Neural cell (in vitro differentiated cells): ENCODE results near the gene DYNLT5. TPM values are rescaled to one million over a fixed set of nuclear protein-coding genes. Genes with fewer than 3 reads are reported as not detected.
"Not testable (repeated sequence)": the region's sequence is repeated elsewhere in the genome, so short reads cannot be mapped to it uniquely, and the experiment has no call there.

Experiments
- H2AFZ ChIP-seq: fragments of 200-600, 300-800 bp; sonication (generic), shearing (Covaris generic); 2 replicates; pipeline ENCODE4 v1.6.0; 2014; ENCODE audit warnings: low read depth, mild to moderate bottlenecking, antibody characterized with exemption, low read length, moderate library complexity
- H3F3A ChIP-seq: fragments of 200-600 bp; shearing (Covaris generic); 2 replicates; pipeline ENCODE4 v1.6.1; 2016; ENCODE audit warnings: mild to moderate bottlenecking, moderate library complexity, mixed read lengths, antibody characterized with exemption, low read length; ENCODE audit not compliant: insufficient read depth, poor library complexity, severe bottlenecking
- H3K27ac ChIP-seq: fragments of 200-600, 300-800 bp; sonication (generic), shearing (Covaris generic); 2 replicates; pipeline ENCODE4 v1.5.1; 2014; ENCODE audit warnings: mild to moderate bottlenecking, low read length, moderate library complexity
- H3K27me3 ChIP-seq: fragments of 300-800, 200-600 bp; sonication (generic), shearing (Covaris generic); 2 replicates; pipeline ENCODE4 v1.6.0; 2014; ENCODE audit warnings: mild to moderate bottlenecking, low read depth, low read length, moderate library complexity; ENCODE audit not compliant: insufficient read depth
- H3K36me3 ChIP-seq: fragments of 300-800, 200-600 bp; sonication (generic), shearing (Covaris generic); 2 replicates; pipeline ENCODE4 v1.5.1; 2014; ENCODE audit warnings: mild to moderate bottlenecking, antibody characterized with exemption, low read length, moderate library complexity; ENCODE audit not compliant: insufficient read depth
- H3K4me2 ChIP-seq: fragments of 300-800, 200-600 bp; sonication (generic), shearing (Covaris generic); 2 replicates; pipeline ENCODE4 v1.6.0; 2014; ENCODE audit warnings: mild to moderate bottlenecking, low read length
- H3K4me3 ChIP-seq: fragments of 300-800, 200-600 bp; sonication (generic), shearing (Covaris generic); 2 replicates; pipeline ENCODE4 v1.5.1; 2014; ENCODE audit warnings: mild to moderate bottlenecking, low read length, moderate library complexity
- H3K79me2 ChIP-seq: fragments of 200-600 bp; shearing (Covaris generic); replicated peaks from 2 replicates; pipeline ENCODE4 v1.6.0; 2014; ENCODE audit warnings: mild to moderate bottlenecking, low read length, moderate library complexity; ENCODE audit not compliant: insufficient read depth
- H3K9ac ChIP-seq: fragments of 300-800, 200-600 bp; sonication (generic), shearing (Covaris generic); 2 replicates; pipeline ENCODE4 v1.6.1; 2016; ENCODE audit warnings: mild to moderate bottlenecking, low read length, mixed read lengths
- H3K9me2 ChIP-seq: fragments of 200-600 bp; shearing (Covaris generic); 2 replicates; pipeline ENCODE4 v1.6.1; 2016; ENCODE audit warnings: mild to moderate bottlenecking, low read length, mixed read lengths; ENCODE audit not compliant: insufficient read depth
- H3K9me3 ChIP-seq: fragments of 200-600, 300-800 bp; sonication (generic), shearing (Covaris generic); 2 replicates; pipeline ENCODE4 v1.6.1; 2016; ENCODE audit warnings: mild to moderate bottlenecking, mixed run types, low read length, moderate library complexity, mixed read lengths
- H4K20me1 ChIP-seq: fragments of 200-600 bp; shearing (Covaris generic); 2 replicates; pipeline ENCODE4 v1.6.1; 2016; ENCODE audit warnings: mild to moderate bottlenecking, mixed run types; ENCODE audit not compliant: insufficient read depth
- CTCF ChIP-seq: fragments of 450-650 bp; IDR thresholded peaks from 2 replicates; pipeline ENCODE4 v1.5.1; 2014; ENCODE audit warnings: antibody characterized with exemption, mild to moderate bottlenecking, moderate library complexity; ENCODE audit not compliant: poor library complexity, severe bottlenecking
- EP300 ChIP-seq: fragments of 450-650 bp; conservative IDR thresholded peaks from 2 replicates; pipeline ENCODE4 v1.6.1; 2014; ENCODE audit warnings: antibody characterized with exemption, mild to moderate bottlenecking, moderate library complexity; ENCODE audit not compliant: poor library complexity, severe bottlenecking
- EZH2 ChIP-seq: fragments of 200-600, 300-800 bp; shearing (Covaris generic), sonication (generic); IDR thresholded peaks from 2 replicates; pipeline ENCODE4 v1.6.1; 2014; ENCODE audit warnings: antibody characterized with exemption, low read length, borderline replicate concordance, mild to moderate bottlenecking; ENCODE audit not compliant: insufficient read depth, poor library complexity, severe bottlenecking
- MXI1 ChIP-seq: fragments of 450-650 bp; conservative IDR thresholded peaks from 2 replicates; pipeline ENCODE4 v1.6.1; 2014; ENCODE audit warnings: antibody characterized with exemption, mild to moderate bottlenecking; ENCODE audit not compliant: poor library complexity, severe bottlenecking
- POLR2AphosphoS5 ChIP-seq: IDR thresholded peaks from 2 replicates; pipeline ENCODE4 v1.6.1; 2012
- RAD21 ChIP-seq: fragments of 450-650 bp; conservative IDR thresholded peaks from 2 replicates; pipeline ENCODE4 v1.6.1; 2014; ENCODE audit warnings: antibody characterized with exemption, mild to moderate bottlenecking, moderate library complexity
- REST ChIP-seq: IDR thresholded peaks from 2 replicates; pipeline ENCODE4 v1.6.1; 2012; ENCODE audit warnings: borderline replicate concordance
- SMC3 ChIP-seq: fragments of 450-650 bp; conservative IDR thresholded peaks from 2 replicates; pipeline ENCODE4 v1.6.1; 2014; ENCODE audit warnings: antibody characterized with exemption, mild to moderate bottlenecking, moderate library complexity; ENCODE audit not compliant: poor library complexity
- TAF1 ChIP-seq: IDR thresholded peaks from 2 replicates; pipeline ENCODE4 v1.6.1; 2012; ENCODE audit warnings: low read depth
- polyA plus RNA-seq: library from polyadenylated mRNA; depleted of rRNA; stranded (reverse); fragments of >200 nt; gene quantifications from 2 replicates; pipeline ENCODE4 v1.2.3, GENCODE V29; 2014

The DYNLT5 gene
- polyA plus RNA-seq, 1 donor from 2014 or later = not detected

GRCh38 chr1:66785800-66786199 is 33.5 kb downstream of the DYNLT5 start:
- not testable (repeated sequence) for H3K79me2 ChIP-seq, H3K36me3 ChIP-seq, H2AFZ ChIP-seq, H3K9ac ChIP-seq, H3K9me2 ChIP-seq, H3K4me2 ChIP-seq, H3K27ac ChIP-seq, H3K4me3 ChIP-seq, H3F3A ChIP-seq, H3K27me3 ChIP-seq, H3K9me3 ChIP-seq, H4K20me1 ChIP-seq

GRCh38 chr1:66787641-66788040 is 35.4 kb downstream of the DYNLT5 start:
- Histone ChIP-seq H3K9me2 (no peaks in the 10 kb centered on the region), H3K27me3 (no peaks in the 10 kb centered on the region), H3K9ac (no peak overlapping the region), H3K27ac (no peak overlapping the region), H2AFZ (no peak overlapping the region), H3K9me3 (no peaks in the 10 kb centered on the region), H3K4me2 (no peak overlapping the region), H4K20me1 (no peaks in the 10 kb centered on the region), H3K79me2 (no peaks in the 10 kb centered on the region), H3K4me3 (no peak overlapping the region), H3F3A (no peaks in the 10 kb centered on the region), H3K36me3 (no peaks in the 10 kb centered on the region)
- TF ChIP-seq RAD21 (no peak), POLR2AphosphoS5 (no peak), REST (no peak), EZH2 (no peak), TAF1 (no peak), EP300 (no peak), CTCF (no peak)

- TF ChIP-seq POLR2AphosphoS5 = no peak
- no peak for TF ChIP-seq EZH2
- no peak for TF ChIP-seq CTCF
- TF ChIP-seq EP300 = no peak
- no peak for TF ChIP-seq RAD21
- no peak for TF ChIP-seq REST
- TF ChIP-seq TAF1 = no peak
- TF ChIP-seq SMC3 = no peak
- no peak for TF ChIP-seq MXI1
- Histone ChIP-seq H3F3A (no peaks in the 10 kb centered on the region), H3K9ac (no peak overlapping the region), H3K27ac (no peak overlapping the region), H3K36me3 (no peaks in the 10 kb centered on the region), H3K4me2 (no peak overlapping the region), H3K27me3 (no peaks in the 10 kb centered on the region), H3K4me3 (no peak overlapping the region), H3K9me2 (no peaks in the 10 kb centered on the region), H3K9me3 (no peaks in the 10 kb centered on the region), H2AFZ (no peak overlapping the region), H3K79me2 (no peaks in the 10 kb centered on the region), H4K20me1 (no peaks in the 10 kb centered on the region)
Measured at GRCh38 chr1:66788231-66788939, 36.1 kb downstream of the DYNLT5 start.
